Spleen (tissue), 7 donors: Measurements from ENCODE around the gene FBXO5.
A peak's percentile ranks its signal among the peaks of the same experiment; 100 is the strongest.
"Not testable (repeated sequence)": the region's sequence is repeated elsewhere in the genome, so short reads cannot be mapped to it uniquely, and the experiment has no call there.

Experiments
- CTCF ChIP-seq, 11 experiments: fragments of 200-600 bp in 7 of 11; fragments of 450-650 bp in 4 of 11; sonication (generic) in 4 of 11; IDR thresholded peaks in 8 of 11; conservative IDR thresholded peaks in 3 of 11; 1 replicate in 7 of 11; 2 replicates in 4 of 11; pipeline versions ENCODE4 v1.4.0 to v1.8.0; 2016 to 2021; ENCODE audit warnings: antibody characterized with exemption in 11 of 11, inconsistent platforms in 4 of 11, mild to moderate bottlenecking in 1 of 11
- POLR2A ChIP-seq, 3 donors: fragments of 450-650 bp; IDR thresholded peaks; one replicate each; pipeline ENCODE4 v1.5.1; 2017; ENCODE audit warnings: antibody characterized with exemption in 3 of 3, mild to moderate bottlenecking in 1 of 3
- POLR2AphosphoS5 ChIP-seq, 3 donors: sonication (generic); formaldehyde crosslinking; IDR thresholded peaks; one replicate each; pipeline ENCODE4 v1.5.1; 2017; ENCODE audit warnings: antibody characterized with exemption in 3 of 3
- donor health status: DM: no; HTN: no; CAD: no; lungs with moderate emphysema.
- donor health status: DM: no; HTN: no; CAD: no.
- donor health status: DM: no; HTN: no; CAD: no.

GRCh38 chr6:152985300-152985699 is 2.5 kb upstream of the FBXO5 start:
- TF ChIP-seq POLR2AphosphoS5 (IDR thresholded peaks at IDR 0.05), result peak in 2 of 3 donors; percentile 10 to 37
- not testable (repeated sequence) for TF ChIP-seq POLR2A (IDR thresholded peaks at IDR 0.05); CTCF (IDR thresholded peaks at IDR 0.05 in 8 of 11, conservative IDR thresholded peaks at IDR 0.05 in 3 of 11)
